Progenitor cell of endocrine pancreas (in vitro differentiated cells): ENCODE data around the gene KIRREL1. TPM values are rescaled to one million over a fixed set of nuclear protein-coding genes. Genes with fewer than 3 reads are reported as not detected.
A peak's percentile ranks its signal among the peaks of the same experiment; 100 is the strongest.

Experiments
- DNase-seq: peaks from one replicate; pipeline ENCODE4 v3.0.0; 2021; ENCODE audit warnings: low spot score; ENCODE audit not compliant: unreplicated experiment
- H3K27ac Mint-ChIP-seq: 2 replicates; pipeline ENCODE4 v1.8.0; 2021; ENCODE audit warnings: mild to moderate bottlenecking, moderate library complexity, mixed read lengths
- H3K27me3 Mint-ChIP-seq: 2 replicates; pipeline ENCODE4 v1.8.0; 2021; ENCODE audit warnings: mixed read lengths
- H3K36me3 Mint-ChIP-seq: 2 replicates; pipeline ENCODE4 v1.8.0; 2022; ENCODE audit warnings: mixed read lengths; ENCODE audit not compliant: insufficient read depth
- H3K4me1 Mint-ChIP-seq: 2 replicates; pipeline ENCODE4 v1.8.0; 2021; ENCODE audit warnings: low read depth, mixed read lengths
- H3K4me3 Mint-ChIP-seq: 2 replicates; pipeline ENCODE4 v1.8.0; 2021; ENCODE audit warnings: low read depth, mild to moderate bottlenecking, moderate library complexity, mixed read lengths
- H3K9me3 Mint-ChIP-seq: 2 replicates; pipeline ENCODE4 v1.8.0; 2021; ENCODE audit warnings: low read depth, mixed read lengths
- total RNA-seq: library from RNA; stranded (reverse); gene quantifications from 2 replicates; pipeline ENCODE4 v1.2.1, GENCODE V29; 2021
- TF ChIP-seq, protein P1 (sequence below): fragments of 200-600 bp; sonication (generic); IDR thresholded peaks from one replicate; pipeline ENCODE4 v1.5.0; 2021; ENCODE audit warnings: antibody characterized with exemption, mild to moderate bottlenecking; ENCODE audit not compliant: unreplicated experiment

Gene KIRREL1
- total RNA-seq, 1 donor from 2014 or later = 43.8 TPM

DNA sequence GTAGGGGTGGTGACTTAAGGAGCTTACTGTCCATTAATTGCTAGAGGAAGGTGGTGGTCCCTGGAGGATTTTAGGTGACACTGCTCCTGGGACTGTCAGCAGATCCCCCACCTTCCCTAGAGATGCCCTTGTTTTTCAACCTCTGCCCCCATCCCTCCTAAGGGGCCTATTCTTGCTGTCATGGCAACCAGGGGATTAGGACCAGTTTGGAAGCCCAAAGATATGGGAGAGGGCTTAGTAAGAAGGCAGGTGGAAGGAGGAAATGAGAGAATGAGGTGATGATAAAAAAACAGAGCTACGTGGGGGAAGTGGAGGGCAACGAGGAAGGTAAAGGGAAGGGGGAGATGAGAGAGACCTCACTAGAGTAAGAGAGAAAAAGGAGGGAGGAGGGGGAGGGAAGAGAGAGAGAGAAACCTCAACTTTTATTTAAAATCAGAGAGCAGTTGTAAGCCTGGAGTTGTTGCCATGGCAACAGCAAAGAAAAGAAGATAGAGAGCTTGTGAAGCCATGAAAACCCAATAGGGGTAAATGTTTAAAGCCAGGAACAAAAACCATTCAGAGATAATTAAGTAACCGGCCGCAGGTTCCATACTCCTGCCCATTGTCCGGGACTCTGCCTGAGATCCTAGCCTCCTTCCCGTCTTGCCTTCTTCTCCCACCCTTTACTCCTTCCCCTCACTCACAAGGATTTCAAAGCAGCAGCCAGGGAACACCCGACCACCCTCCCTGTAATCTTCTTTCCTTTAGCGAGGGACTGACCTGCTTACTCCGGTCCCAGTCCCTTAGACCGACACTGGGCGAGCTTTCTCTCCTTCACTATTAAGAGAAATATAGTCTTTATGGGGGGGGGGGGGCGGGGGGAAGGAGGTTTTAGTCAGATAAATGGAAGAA lies 20.6 kb downstream of the KIRREL1 start:
- Mint-ChIP-seq H3K9me3 (no peaks in the 10 kb centered on the region), H3K36me3 (peaks cover 2% of the 10 kb centered on the region), H3K27ac (peak overlapping the region; percentile 71), H3K4me1 (peaks cover 60% of the 10 kb centered on the region), H3K4me3 (no peak overlapping the region), H3K27me3 (no peaks in the 10 kb centered on the region)
- DNase-seq = no peak
- TF ChIP-seq, protein P1, sequence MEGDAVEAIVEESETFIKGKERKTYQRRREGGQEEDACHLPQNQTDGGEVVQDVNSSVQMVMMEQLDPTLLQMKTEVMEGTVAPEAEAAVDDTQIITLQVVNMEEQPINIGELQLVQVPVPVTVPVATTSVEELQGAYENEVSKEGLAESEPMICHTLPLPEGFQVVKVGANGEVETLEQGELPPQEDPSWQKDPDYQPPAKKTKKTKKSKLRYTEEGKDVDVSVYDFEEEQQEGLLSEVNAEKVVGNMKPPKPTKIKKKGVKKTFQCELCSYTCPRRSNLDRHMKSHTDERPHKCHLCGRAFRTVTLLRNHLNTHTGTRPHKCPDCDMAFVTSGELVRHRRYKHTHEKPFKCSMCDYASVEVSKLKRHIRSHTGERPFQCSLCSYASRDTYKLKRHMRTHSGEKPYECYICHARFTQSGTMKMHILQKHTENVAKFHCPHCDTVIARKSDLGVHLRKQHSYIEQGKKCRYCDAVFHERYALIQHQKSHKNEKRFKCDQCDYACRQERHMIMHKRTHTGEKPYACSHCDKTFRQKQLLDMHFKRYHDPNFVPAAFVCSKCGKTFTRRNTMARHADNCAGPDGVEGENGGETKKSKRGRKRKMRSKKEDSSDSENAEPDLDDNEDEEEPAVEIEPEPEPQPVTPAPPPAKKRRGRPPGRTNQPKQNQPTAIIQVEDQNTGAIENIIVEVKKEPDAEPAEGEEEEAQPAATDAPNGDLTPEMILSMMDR = no peak

GRCh38 chr1:158014731-158015320 lies 21.4 kb downstream of the KIRREL1 start:
- Mint-ChIP-seq H3K27ac (no peak overlapping the region), H3K4me1 (peaks cover 60% of the 10 kb centered on the region), H3K27me3 (no peaks in the 10 kb centered on the region), H3K9me3 (no peaks in the 10 kb centered on the region), H3K36me3 (peaks cover 2% of the 10 kb centered on the region), H3K4me3 (peak overlapping the region; percentile 11)
- TF ChIP-seq, protein P1 = no peak
- no peak for DNase-seq

DNA sequence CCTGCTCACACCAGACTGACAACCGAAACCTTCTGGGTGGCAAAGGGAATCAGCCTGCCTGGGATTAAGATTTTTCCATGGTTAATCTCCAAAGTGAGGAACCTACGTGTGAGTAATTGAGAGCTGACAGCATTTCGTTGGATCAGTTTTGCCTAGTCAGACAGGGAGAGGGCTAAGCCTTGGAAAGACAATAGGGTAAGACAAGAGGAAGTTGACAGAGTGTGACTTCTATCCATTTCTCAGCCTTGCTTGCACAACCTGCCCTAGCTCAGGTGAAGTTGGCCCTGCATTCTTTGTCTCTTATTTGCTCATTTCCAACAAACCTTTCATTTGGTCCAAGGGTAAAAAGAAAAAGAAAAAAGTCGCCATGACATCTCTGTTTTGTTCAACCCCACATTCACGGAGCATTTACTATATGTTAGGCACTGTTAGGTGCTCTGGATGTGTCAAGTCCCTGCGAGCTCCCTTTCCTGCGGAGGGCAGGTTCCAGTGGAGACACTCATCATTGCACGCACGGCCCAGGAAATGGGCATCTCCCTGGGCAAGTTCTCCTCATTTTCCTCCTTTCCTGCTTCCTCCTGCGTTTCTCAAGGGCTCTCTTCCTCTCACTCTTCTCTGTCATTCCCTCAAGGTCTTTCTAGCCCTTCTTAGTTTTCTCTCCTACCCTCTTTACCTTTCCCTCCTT lies 23.3 kb downstream of the KIRREL1 start:
- TF ChIP-seq, protein P1 = no peak
- H3K4me3 Mint-ChIP-seq = no peak overlapping the region
- peaks cover 2% of the 10 kb centered on the region for H3K36me3 Mint-ChIP-seq
- peak overlapping the region; percentile 91 for H3K27ac Mint-ChIP-seq
- DNase-seq = no peak
- H3K9me3 Mint-ChIP-seq = no peaks in the 10 kb centered on the region
- peaks cover 51% of the 10 kb centered on the region for H3K4me1 Mint-ChIP-seq
- H3K27me3 Mint-ChIP-seq = no peaks in the 10 kb centered on the region

DNA sequence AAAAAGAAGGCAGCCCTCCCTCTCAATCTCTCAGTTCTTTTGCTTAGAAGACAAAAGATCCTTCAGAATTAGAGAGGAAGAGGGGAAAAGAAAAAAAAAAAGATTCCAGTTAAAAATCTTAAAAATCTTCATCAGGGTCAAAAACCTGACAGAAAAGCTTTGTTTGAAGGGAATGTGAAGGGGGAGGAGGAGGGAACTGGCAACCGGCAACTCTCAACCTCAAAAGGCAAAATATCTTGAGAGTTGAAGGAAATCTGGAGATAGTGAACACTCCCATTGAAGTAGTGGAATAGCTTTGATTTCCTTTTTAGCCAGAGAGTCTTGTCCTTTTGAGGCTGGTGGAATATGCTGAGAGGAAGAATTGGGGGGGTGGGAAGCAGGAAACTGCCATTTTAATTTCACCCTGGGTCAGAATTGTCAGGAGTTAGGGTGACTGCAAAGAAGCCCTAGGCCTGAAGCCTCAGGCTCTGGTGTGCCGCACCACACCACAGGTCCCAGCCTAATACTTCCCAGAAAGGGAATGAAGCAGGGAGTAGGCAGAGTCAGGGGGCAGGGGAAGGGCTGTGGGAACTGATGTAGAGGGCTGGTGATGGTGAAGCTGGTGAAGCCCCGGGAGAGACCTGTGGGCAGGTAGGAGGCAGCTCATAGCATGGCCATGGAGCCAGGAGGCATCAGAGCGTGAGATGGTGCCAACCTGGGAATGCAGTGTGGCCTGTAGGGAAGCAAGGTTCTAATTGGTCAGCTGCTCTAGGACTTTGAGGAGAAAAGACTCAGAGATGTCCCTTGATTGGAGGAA lies 24.6 kb downstream of the KIRREL1 start:
- H3K4me3 Mint-ChIP-seq = no peak overlapping the region
- TF ChIP-seq, protein P1 = no peak
- peaks cover 50% of the 10 kb centered on the region for H3K4me1 Mint-ChIP-seq
- peaks cover 2% of the 10 kb centered on the region for H3K36me3 Mint-ChIP-seq
- no peak for DNase-seq
- H3K9me3 Mint-ChIP-seq = no peaks in the 10 kb centered on the region
- no peaks in the 10 kb centered on the region for H3K27me3 Mint-ChIP-seq
- peak overlapping the region; percentile 88 for H3K27ac Mint-ChIP-seq
